Gastroesophageal sphincter (tissue), 4 donors: ENCODE data around the gene SNX18. TPM values are rescaled to one million over a fixed set of nuclear protein-coding genes. Genes with fewer than 3 reads are reported as not detected.
"Not testable (repeated sequence)": the region's sequence is repeated elsewhere in the genome, so short reads cannot be mapped to it uniquely, and the experiment has no call there.

Source experiments
- ATAC-seq: fragments of 150-250 bp; one replicate; pipeline ENCODE4 v1.9.1; 2016; ENCODE audit warnings: mild to moderate bottlenecking, moderate library complexity
- H3K27ac ChIP-seq, 4 donors: fragments of 200-600 bp; sonication (generic) in 3 of 4; 1 replicate in 3 of 4; 2 replicates in 1 of 4; pipeline ENCODE4 v1.5.1; 2016 to 2019
- H3K27me3 ChIP-seq: fragments of 200-600 bp; sonication (generic); one replicate; pipeline ENCODE4 v1.5.1; 2019
- H3K36me3 ChIP-seq, 2 donors: fragments of 200-600 bp; sonication (generic); one replicate each; pipeline ENCODE4 v1.5.1; 2019; ENCODE audit warnings: control low read depth in 1 of 2
- H3K4me1 ChIP-seq, 3 donors: fragments of 200-600 bp; sonication (generic); 1 replicate in 2 of 3; 2 replicates in 1 of 3; pipeline ENCODE4 v1.5.1; 2016 to 2019; ENCODE audit warnings: control low read depth in 2 of 3
- H3K4me3 ChIP-seq, 2 donors: fragments of 200-600 bp; sonication (generic); one replicate each; pipeline ENCODE4 v1.5.1; 2019; ENCODE audit warnings: mild to moderate bottlenecking in 1 of 2, moderate library complexity in 1 of 2
- H3K9me3 ChIP-seq, 3 donors: fragments of 200-600 bp; sonication (generic); one replicate each; pipeline ENCODE4 v1.5.1; 2017 to 2019; ENCODE audit warnings: control low read depth in 2 of 3
- EP300 ChIP-seq: sonication (generic); formaldehyde crosslinking; IDR thresholded peaks from one replicate; pipeline ENCODE4 v1.6.1; 2017; ENCODE audit warnings: antibody characterized with exemption, mild to moderate bottlenecking
- POLR2A ChIP-seq, 2 donors: fragments of 450-650 bp; IDR thresholded peaks; one replicate each; pipeline ENCODE4 v1.6.1; 2017; ENCODE audit warnings: antibody characterized with exemption in 2 of 2, mild to moderate bottlenecking in 2 of 2, moderate library complexity in 1 of 2
- POLR2AphosphoS5 ChIP-seq: sonication (generic); formaldehyde crosslinking; IDR thresholded peaks from one replicate; pipeline ENCODE4 v1.6.1; 2017; ENCODE audit warnings: antibody characterized with exemption
- WGBS, 2 donors: methylation state at CpG; one replicate each; pipeline ENCODE4 v1.1.5; 2018; ENCODE audit warnings: low coverage in 1 of 2; 5-methylcytosine and 5-hydroxymethylcytosine counted together
- total RNA-seq, 4 donors: library from RNA; depleted of rRNA; stranded (reverse); fragments of >200 nt; gene quantifications; one replicate each; pipeline ENCODE4 v1.1.0, GENCODE V29; 2016
- TF ChIP-seq, protein P1 (sequence below), 4 experiments: fragments of 200-600 bp in 2 of 4; fragments of 450-650 bp in 2 of 4; sonication (generic) in 1 of 4; IDR thresholded peaks; one replicate each; pipeline ENCODE4 v1.5.1; 2017 to 2019; ENCODE audit warnings: antibody characterized with exemption in 4 of 4, mild to moderate bottlenecking in 2 of 4, moderate library complexity in 2 of 4

Gene SNX18
- total RNA-seq, 4 donors from 2014 or later = 34.9 to 65.7 (median 49.2) TPM

DNA sequence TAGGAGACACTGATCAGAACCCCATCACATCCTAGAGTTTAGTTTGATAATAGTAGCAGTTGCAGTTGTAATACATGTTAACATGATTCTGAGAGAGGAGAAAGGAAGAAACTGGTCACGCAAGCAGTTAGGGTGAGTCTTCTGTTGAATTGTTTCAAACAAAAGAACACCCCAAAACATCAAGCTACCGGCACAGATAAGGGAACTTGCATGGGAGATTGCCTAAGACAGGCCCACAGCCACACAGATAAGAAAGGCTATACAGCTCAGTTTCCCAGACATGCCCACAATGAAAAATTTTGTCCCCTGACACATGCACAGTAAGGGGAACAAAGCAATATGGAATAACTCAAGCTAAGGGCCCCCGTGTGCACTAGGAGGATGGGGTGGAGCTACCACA is 46.2 kb upstream of the SNX18 start:
- WGBS, 2 donors = 54 to 60% methylated on average over 3 of the region's 3 CpGs
- H3K27me3 ChIP-seq = no peaks in the 10 kb centered on the region
- TF ChIP-seq EP300 = no peak
- TF ChIP-seq POLR2A (IDR thresholded peaks at IDR 0.05) = no peak
- TF ChIP-seq, protein P1, sequence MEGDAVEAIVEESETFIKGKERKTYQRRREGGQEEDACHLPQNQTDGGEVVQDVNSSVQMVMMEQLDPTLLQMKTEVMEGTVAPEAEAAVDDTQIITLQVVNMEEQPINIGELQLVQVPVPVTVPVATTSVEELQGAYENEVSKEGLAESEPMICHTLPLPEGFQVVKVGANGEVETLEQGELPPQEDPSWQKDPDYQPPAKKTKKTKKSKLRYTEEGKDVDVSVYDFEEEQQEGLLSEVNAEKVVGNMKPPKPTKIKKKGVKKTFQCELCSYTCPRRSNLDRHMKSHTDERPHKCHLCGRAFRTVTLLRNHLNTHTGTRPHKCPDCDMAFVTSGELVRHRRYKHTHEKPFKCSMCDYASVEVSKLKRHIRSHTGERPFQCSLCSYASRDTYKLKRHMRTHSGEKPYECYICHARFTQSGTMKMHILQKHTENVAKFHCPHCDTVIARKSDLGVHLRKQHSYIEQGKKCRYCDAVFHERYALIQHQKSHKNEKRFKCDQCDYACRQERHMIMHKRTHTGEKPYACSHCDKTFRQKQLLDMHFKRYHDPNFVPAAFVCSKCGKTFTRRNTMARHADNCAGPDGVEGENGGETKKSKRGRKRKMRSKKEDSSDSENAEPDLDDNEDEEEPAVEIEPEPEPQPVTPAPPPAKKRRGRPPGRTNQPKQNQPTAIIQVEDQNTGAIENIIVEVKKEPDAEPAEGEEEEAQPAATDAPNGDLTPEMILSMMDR (IDR thresholded peaks at IDR 0.05) = no peak
- no peak for TF ChIP-seq POLR2AphosphoS5
- no peaks in the 10 kb centered on the region for H3K36me3 ChIP-seq
- no peak for ATAC-seq
- H3K4me1 ChIP-seq = peaks cover 0 to 13% (median 4%) of the 10 kb centered on the region in 3 donors
- no peaks in the 10 kb centered on the region for H3K9me3 ChIP-seq
- no peak overlapping the region for H3K27ac ChIP-seq
- no peak overlapping the region for H3K4me3 ChIP-seq

DNA sequence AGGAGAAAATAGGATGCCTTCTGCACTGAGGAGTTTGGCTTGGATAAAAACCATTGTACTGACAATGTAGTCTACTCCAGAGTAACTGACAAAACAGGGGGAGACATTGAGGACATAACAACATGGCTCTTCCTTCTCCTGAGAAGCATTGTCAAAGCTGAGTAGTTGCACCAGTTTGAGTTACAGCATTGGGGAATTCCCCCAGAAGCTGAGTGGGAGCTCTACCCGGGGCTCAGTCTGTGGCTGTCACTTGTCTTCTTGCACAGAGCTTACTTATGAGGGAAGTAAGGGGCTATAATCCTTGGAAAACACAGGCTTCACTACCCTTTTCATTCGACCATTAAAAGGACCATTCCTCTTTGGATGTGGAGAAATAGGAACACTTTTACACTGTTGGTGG is 40.9 kb upstream of the SNX18 start:
- WGBS, 2 donors = 93% methylated on average over 2 of the region's 2 CpGs; no CpG with 5 or more reads in 1 of the 2 donors
- H3K4me3 ChIP-seq = no peak overlapping the region
- no peaks in the 10 kb centered on the region for H3K36me3 ChIP-seq
- no peaks in the 10 kb centered on the region for H3K9me3 ChIP-seq
- H3K27me3 ChIP-seq = no peaks in the 10 kb centered on the region
- H3K4me1 ChIP-seq = no peaks in the 10 kb centered on the region
- H3K27ac ChIP-seq = no peak overlapping the region
- no peak for ATAC-seq
- TF ChIP-seq POLR2A (IDR thresholded peaks at IDR 0.05) (no peak), POLR2AphosphoS5 (no peak), EP300 (no peak)
- TF ChIP-seq, protein P1 (IDR thresholded peaks at IDR 0.05) = no peak

DNA sequence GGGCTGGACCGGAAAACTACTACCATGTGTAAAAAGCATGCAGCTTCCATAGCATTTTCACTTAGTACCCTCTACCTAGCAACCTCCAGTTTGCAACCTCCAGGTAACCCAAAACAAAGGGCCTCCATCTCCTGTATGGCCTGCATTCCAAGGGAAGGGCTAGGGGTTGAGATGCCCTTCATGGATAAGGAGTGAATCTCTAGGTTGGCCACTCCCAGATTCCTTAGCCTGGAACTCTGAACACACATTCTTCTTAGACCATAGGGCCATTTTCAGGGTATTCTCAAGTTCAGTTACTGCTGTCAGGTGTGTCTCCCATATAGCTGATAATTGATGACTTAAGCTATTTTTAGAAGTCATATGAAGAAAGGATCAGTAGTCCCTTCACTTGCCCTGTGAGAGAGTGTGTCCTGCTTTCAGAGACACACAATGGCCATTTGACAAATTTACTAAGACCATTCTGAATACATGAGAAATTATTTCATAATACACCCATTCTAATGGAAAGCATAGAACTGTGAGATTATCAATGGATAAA is 39.5 kb upstream of the SNX18 start:
- Histone ChIP-seq H3K36me3 (no peaks in the 10 kb centered on the region), H3K4me3 (no peak overlapping the region), H3K9me3 (no peaks in the 10 kb centered on the region), H3K27ac (no peak overlapping the region), H3K4me1 (no peaks in the 10 kb centered on the region), H3K27me3 (no peaks in the 10 kb centered on the region)
- no peak for ATAC-seq
- WGBS, 2 donors = 78 to 86% methylated on average over 1 of the region's 1 CpG
- TF ChIP-seq POLR2A (IDR thresholded peaks at IDR 0.05) (no peak), POLR2AphosphoS5 (no peak), EP300 (no peak)
- TF ChIP-seq, protein P1 (IDR thresholded peaks at IDR 0.05) = no peak

DNA sequence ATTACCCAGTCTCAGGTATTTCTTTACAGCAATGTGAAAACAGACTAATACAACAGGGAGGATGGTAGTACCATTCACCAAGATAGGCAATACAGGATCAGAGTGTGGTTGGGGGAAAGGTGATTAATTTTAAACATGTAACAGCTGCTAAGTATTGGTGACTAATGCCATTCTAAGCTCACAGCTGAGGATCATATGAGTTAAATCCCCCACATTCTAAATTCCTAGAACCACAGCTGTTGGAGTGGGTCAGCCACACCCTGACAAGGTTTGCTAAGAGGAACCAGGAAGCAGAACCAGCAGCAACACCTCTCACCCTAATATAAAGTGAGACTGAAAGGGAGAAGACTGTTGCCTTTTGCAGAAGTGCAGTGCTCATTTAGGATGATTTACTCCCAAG is 37.3 kb upstream of the SNX18 start:
- no peaks in the 10 kb centered on the region for H3K9me3 ChIP-seq
- H3K4me3 ChIP-seq = no peak overlapping the region
- no peaks in the 10 kb centered on the region for H3K27me3 ChIP-seq
- TF ChIP-seq, protein P1 (IDR thresholded peaks at IDR 0.05) = no peak
- TF ChIP-seq POLR2A (IDR thresholded peaks at IDR 0.05) (no peak), POLR2AphosphoS5 (no peak), EP300 (no peak)
- no peak overlapping the region for H3K27ac ChIP-seq
- H3K36me3 ChIP-seq = no peaks in the 10 kb centered on the region
- no peaks in the 10 kb centered on the region for H3K4me1 ChIP-seq
- no peak for ATAC-seq

DNA sequence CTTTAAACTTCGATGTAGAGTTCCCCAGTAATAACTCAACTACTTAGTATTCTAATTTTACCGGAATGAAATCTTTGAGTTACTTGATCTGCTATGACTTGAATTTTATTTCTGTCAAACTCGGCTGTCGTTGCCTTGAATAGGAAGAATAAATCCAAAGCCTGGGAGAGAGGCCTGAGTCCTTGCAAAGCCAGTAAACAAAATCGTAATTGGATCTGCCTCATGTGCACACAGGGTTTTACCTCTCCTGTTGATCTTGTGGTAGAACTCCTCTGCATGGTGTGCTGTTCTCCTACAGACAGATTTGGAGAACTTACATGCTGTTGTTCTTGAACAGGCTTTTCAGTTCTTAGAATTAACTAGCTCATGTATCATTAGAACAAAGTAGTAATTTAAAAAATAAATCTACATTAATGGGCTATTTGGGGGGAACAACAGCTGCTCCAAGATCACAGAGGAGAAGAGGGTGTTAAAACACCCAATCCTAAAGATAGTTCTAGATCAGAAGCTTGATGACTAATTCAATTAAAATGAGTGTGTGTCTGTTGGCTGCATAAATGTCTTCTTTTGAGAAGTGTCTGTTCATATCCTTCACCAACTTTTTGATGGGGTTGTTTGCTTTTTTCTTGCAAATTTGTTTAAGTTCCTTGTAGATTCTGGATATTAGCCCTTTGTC is 33.2 kb upstream of the SNX18 start:
- no peak for ATAC-seq
- no peak overlapping the region for H3K27ac ChIP-seq
- TF ChIP-seq POLR2A (IDR thresholded peaks at IDR 0.05) (no peak), EP300 (no peak), POLR2AphosphoS5 (no peak)
- TF ChIP-seq, protein P1 (IDR thresholded peaks at IDR 0.05) = no peak
- no peaks in the 10 kb centered on the region for H3K4me1 ChIP-seq
- no peaks in the 10 kb centered on the region for H3K9me3 ChIP-seq
- H3K27me3 ChIP-seq = no peaks in the 10 kb centered on the region
- H3K36me3 ChIP-seq = no peaks in the 10 kb centered on the region
- no peak overlapping the region for H3K4me3 ChIP-seq
- WGBS, 2 donors = 74 to 88% methylated on average over 4 to 5 of the region's 5 CpGs

DNA sequence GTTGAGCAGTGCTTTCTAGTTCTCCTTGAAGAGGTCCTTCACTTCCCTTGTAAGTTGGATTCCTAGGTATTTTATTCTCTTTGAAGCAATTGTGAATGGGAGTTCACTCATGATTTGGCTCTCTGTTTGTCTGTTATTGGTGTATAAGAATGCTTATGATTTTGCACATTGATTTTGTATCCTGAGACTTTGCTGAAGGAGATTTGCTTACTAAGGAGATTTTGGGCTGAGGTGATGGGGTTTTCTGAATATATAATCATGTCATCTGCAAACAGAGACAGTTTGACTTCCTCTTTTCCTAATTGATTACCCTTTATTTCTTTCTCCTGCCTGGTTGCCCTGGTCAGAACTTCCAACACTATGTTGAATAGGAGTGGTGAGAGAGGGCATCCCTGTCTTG is 31.9 kb upstream of the SNX18 start:
- H3K27me3 ChIP-seq, ATAC-seq, H3K36me3 ChIP-seq, H3K4me1 ChIP-seq, H3K4me3 ChIP-seq, H3K9me3 ChIP-seq, H3K27ac ChIP-seq: not testable (repeated sequence)

DNA sequence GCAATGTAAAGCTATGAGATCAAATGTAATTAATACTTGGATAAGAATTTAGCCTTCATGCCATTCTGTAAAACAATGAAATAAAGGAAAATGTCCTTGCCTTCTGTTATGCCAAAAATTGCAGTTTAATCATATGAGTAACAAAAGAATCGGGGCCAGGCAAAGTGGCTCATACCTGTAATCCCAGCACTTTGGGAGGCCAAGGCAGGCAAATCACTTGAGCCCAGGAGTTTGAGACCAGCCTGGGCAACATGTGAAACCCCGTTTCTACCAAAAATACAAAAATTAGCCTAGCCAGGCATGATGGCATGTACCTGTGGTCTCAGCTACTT is 27.9 kb upstream of the SNX18 start:
- H3K36me3 ChIP-seq, H3K9me3 ChIP-seq, H3K4me3 ChIP-seq, H3K27ac ChIP-seq, ATAC-seq, H3K27me3 ChIP-seq, H3K4me1 ChIP-seq: not testable (repeated sequence)
- WGBS, 2 donors = 29 to 31% methylated on average over 2 of the region's 2 CpGs
